ENCODE results near the gene CEP70.
"Not testable (repeated sequence)": the region's sequence is repeated elsewhere in the genome, so short reads cannot be mapped to it uniquely, and the experiment has no call there.

Gene CEP70

DNA sequence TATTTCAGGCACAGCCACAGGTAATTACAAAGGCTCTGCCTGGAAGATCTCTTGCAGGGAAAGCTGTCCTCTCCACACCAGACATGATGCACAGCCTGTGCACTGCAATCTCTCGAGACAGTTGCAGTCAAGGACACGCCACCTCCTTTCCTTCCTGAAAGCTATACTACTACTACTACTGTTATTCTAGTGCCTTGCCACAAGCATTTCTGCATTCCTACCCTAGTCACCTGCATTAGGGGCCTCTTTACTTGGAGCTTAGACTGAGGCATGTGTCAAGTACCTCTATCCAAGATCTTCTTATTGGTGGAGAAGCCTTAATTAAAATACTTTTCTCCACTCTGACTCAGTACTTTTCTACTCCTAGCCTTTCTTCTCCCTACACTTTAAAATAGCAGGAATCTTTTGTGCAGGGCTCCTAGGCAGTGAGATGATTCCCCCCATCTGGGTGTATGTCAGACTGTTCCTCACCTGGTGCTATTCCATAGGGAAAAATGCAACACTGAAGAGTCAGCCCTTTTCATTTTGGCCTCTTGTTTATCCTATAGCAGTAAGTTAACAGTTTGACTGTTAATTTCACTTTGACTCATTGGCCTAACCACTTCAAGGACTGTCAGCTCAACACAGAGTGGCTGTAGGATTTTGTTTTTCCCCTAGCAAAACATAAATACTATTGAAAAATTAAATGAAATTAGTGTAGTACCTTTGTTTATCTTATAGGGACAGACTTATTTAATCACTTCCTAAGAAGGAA is 80.8 kb downstream of the CEP70 start:
- no peak for DNase-seq (ENCODE audit: low read depth)

- no peak for DNase-seq (ENCODE audit: low read depth)
Measured at GRCh38 chr3:138511945-138512344, 82.1 kb downstream of the CEP70 start.

GRCh38 chr3:138509586-138509985 is 84.5 kb downstream of the CEP70 start:
- DNase-seq (ENCODE audit: low read depth), result no peak

- no peak for DNase-seq (ENCODE audit: low read depth)
Measured at GRCh38 chr3:138507524-138507923, 86.5 kb downstream of the CEP70 start.

GRCh38 chr3:138498991-138499390 is 95.1 kb downstream of the CEP70 start:
- DNase-seq (ENCODE audit: low read depth), result no peak

- no peak for DNase-seq (ENCODE audit: low read depth)
Measured at GRCh38 chr3:138497851-138498250, 96.2 kb downstream of the CEP70 start.

- DNase-seq (ENCODE audit: low read depth), result no peak
Measured at GRCh38 chr3:138497021-138497420, 97.0 kb downstream of the CEP70 start.

DNA sequence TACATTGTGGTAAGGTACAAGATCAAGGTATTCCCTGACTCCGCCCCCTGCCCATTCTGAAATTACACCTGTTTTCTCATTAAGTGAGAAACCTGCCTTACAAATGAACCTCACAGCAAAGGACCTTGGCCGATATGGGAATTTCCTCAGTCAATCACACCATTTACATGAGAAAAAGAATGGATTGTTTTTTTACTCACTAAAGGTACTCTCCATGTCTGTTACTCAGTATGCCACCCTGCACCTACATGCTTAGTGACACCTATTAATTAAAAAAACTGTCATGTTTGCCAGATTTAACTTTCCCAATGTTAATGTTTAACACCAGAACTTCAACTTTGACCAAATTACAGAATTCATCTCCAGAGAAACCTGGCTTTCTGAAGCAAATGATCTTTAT is 97.6 kb downstream of the CEP70 start:
- DNase-seq (ENCODE audit: low read depth), result no peak

DNA sequence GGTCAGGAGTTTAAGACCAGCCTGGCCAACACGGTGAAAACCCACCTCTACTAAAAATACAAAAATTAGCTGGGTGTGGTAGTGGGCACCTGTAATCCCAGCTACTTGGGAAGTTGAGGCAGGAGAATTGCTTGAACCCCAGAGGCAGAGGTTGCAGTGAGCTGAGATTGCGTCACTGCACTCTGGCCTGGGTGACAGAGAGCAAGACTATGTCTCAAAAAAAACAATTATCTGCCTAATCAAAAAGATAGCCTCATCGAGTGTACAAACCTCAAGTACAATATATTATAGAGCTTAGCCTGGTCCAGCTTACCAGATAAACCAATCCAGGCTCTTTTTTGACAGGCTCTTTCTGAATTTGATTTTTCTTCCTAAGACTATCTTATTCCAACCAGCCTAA is 98.4 kb downstream of the CEP70 start:
- not testable (repeated sequence) for DNase-seq (ENCODE audit: low read depth)

DNA sequence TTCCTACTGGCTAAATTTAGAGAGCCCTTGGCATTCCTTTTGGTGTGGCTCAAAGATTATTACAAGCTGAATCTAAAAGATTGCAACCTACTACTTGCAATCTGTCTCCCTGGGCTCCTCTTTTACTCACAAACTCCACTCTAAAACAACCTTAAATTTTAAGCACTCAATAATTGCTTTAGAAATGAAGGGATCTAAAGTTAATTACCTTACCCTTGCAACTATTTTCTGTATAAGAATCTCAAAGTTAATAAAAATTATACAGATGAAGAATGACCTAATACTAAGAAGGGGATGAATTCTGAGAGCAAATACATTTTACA is 99.5 kb downstream of the CEP70 start:
- DNase-seq (ENCODE audit: low read depth), result no peak

DNA sequence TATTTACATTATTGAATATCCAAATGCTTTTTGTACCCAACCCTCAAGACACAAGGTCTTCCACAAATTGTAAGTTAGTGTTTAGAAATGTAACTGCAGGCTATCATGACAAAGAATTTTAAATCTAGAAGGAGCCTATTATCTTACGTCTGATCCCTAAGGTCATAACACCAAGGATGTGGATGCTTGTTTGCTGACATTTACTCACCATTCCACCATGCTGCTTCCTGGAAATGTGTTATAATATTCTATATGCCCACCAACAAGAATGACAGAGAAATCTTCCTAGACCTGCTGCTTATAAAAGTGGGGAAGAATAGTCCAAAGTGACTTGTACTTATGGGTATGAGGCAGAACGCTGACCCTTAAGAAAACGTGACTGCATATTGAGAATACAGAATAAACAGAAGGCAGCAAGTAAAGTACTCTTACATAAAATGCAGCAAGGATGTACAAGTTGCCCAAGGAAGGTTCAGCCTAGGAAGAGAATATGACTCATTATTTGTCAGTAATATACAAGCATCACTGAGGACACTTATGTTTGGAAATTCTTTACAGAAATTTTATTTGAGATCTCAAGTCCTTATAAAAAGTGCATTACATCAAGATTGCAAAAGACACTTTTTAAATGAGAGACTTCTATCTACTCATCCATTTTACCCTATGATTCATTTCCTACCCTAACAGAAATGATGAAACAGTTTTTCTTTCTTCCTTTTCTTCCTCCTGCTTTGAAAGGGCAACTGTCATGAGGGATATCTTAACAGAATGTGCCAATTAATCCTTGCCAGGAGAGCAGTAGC is 100.1 kb downstream of the CEP70 start:
- DNase-seq (ENCODE audit: low read depth), result peak; percentile 84

GRCh38 chr3:138492980-138493675 is 100.9 kb downstream of the CEP70 start:
- no peak for DNase-seq (ENCODE audit: low read depth)

GRCh38 chr3:138491971-138492370 is 102.1 kb downstream of the CEP70 start:
- DNase-seq (ENCODE audit: low read depth), result no peak

- DNase-seq (ENCODE audit: low read depth), result not testable (repeated sequence)
Measured at GRCh38 chr3:138486580-138486979, 107.5 kb downstream of the CEP70 start.

DNA sequence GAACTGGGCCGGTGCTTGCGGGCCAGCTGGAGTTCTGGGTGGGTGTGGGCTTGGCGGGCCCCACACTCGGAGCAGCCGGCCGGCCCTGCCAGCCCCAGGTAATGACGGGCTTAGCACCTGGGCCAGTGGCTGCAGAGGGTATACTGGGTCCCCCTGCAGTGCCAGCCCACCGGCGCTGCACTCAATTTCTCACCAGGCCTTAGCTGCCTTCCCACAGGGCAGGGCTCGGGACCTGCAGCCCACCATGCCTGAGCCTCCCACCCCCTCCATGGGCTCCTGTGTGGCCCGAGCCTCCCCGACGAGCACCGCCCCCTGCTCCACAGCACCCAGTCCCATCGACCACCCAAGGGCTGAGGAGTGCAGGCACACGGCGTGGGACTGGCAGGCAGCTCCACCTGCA is 109.4 kb downstream of the CEP70 start:
- not testable (repeated sequence) for DNase-seq (ENCODE audit: low read depth)

DNA sequence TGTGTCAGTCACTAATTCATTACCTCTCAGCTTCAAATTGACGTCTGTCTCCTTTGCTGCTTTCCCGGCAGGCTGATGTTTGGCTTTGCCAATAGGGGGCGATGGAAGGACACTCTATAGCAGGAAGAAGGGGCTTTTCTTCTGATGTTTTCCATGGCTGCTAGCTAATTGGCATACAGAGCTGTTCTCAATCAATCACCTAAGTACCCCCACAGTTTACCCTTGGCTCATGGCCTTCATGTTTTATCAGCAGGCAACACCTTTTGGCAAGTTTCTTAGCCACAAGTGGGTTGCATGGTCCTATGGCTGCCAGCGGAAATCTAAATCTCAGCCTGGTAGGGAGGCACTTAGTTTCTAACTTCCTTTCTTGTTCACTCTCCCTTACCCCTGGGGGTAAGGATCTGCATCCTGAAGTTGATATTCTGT is 114.6 kb downstream of the CEP70 start:
- no peak for DNase-seq (ENCODE audit: low read depth)

GRCh38 chr3:138477801-138478200 is 116.3 kb downstream of the CEP70 start:
- DNase-seq (ENCODE audit: low read depth), result no peak

DNA sequence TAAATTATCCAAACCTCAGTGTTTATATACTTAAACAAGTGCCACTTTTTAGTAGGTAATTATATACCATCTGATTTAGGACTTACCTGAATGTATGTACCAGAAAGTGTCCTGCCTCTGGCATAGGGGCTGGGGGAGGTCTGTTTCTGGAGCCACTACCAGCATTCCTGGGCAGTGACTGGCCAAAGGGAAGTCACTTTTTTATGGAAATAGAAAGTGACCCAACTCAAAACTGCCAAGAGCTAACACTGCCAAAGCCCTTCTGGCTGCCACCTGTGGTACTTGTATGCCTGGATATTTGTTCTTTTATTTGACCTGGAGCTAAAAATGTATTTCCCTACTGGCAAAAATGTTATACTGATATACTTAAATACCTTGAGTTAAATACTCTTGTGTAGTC is 116.9 kb downstream of the CEP70 start:
- DNase-seq (ENCODE audit: low read depth), result no peak

- DNase-seq (ENCODE audit: low read depth), result no peak
Measured at GRCh38 chr3:138476526-138476925, 117.5 kb downstream of the CEP70 start.

DNA sequence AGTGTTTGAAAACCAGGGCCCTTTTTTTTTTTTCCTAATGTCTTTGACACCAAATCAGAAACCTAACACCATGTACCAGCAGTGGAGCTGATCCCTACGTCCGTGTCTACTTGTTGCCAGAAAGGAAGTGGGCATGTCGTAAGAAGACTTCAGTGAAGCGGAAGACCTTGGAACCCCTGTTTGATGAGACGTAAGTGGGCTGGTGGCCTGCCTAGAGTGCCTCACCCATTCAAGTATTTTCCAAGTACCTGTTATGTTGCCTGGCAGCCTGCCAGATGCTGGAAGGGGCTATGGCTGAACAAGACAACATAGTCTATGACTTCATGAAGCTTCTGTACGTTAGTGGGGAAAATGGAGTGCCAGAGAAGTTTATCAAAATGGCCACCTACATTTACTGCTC is 119.9 kb downstream of the CEP70 start:
- DNase-seq (ENCODE audit: low read depth), result no peak

- DNase-seq (ENCODE audit: low read depth), result no peak
Measured at GRCh38 chr3:138473391-138473790, 120.7 kb downstream of the CEP70 start.

DNA sequence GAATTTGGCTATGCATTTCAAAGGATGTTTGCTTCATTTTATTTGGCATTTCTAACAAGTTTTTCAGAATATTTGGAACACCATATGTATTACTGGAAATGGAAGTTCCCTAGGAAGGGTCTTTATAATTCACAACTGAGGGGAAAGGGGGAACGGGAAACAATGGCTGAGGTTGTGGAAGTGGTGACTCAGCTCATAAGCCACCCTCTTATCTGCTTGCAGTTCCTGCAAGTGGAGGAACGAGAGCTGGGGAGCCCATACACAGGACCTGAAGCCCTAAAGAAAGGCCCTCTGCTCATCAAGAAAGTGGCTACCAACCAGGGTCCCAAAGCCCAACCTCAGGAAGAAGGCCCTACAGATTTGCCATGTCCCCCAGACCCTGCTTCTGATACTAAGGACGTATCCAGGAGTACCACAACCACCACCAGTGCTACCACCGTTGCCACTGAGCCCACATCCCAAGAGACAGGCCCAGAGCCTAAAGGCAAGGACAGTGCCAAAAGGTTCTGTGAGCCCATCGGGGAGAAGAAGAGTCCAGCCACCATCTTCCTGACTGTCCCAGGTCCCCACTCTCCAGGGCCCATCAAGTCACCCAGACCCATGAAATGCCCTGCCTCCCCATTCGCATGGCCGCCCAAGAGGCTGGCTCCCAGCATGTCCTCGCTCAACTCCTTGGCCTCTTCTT is 121.8 kb downstream of the CEP70 start:
- DNase-seq (ENCODE audit: low read depth), result no peak

Measured in HS-5 (cell line).